WTC11 (cell line): ENCODE measurements around the gene EFCAB13. TPM values are rescaled to one million over a fixed set of nuclear protein-coding genes. Genes with fewer than 3 reads are reported as not detected.

Experiments
- CDX4 ChIP-seq: fragments of 250-450 bp; sonication (Bioruptor Pico); IDR thresholded peaks from 2 replicates; pipeline ENCODE4 v1.9.0; 2021; ENCODE audit warnings: moderate library complexity, mild to moderate bottlenecking, inconsistent platforms, borderline replicate concordance
- CTCF ChIP-seq: fragments of 200-600 bp; IDR thresholded peaks from 2 replicates; pipeline ENCODE4 v1.8.0; 2022; ENCODE audit warnings: antibody characterized with exemption
- ELF4 ChIP-seq: sonication (generic); formaldehyde crosslinking; IDR thresholded peaks from 2 replicates; pipeline ENCODE4 v1.8.1; 2022; ENCODE audit warnings: low read depth, mild to moderate bottlenecking, moderate library complexity, missing genetic modification reagents
- EMX1 ChIP-seq: fragments of 250-450 bp; sonication (Bioruptor Pico); IDR thresholded peaks from 2 replicates; pipeline ENCODE4 v1.8.0; 2021; ENCODE audit warnings: mild to moderate bottlenecking
- FOXK1 ChIP-seq: sonication (generic); formaldehyde crosslinking; IDR thresholded peaks from 2 replicates; pipeline ENCODE4 v1.8.0; 2022; ENCODE audit warnings: mild to moderate bottlenecking, moderate library complexity, missing genetic modification reagents
- GABPB1 ChIP-seq: sonication (generic); formaldehyde crosslinking; IDR thresholded peaks from 2 replicates; pipeline ENCODE4 v1.8.1; 2023; ENCODE audit warnings: mild to moderate bottlenecking, missing genetic modification reagents
- GTF2I ChIP-seq: fragments of 250-450 bp; sonication (Bioruptor Pico); conservative IDR thresholded peaks from 2 replicates; pipeline ENCODE4 v1.4.0; 2021; ENCODE audit warnings: mild to moderate bottlenecking
- HMGA2 ChIP-seq: fragments of 250-450 bp; sonication (Bioruptor Pico); IDR thresholded peaks from 2 replicates; pipeline ENCODE4 v1.4.0; 2021; ENCODE audit warnings: mild to moderate bottlenecking, moderate library complexity
- JAZF1 ChIP-seq: fragments of 250-450 bp; sonication (Bioruptor Pico); IDR thresholded peaks from 2 replicates; pipeline ENCODE4 v1.9.0; 2021; ENCODE audit warnings: moderate library complexity, mild to moderate bottlenecking, inconsistent platforms
- MXD4 ChIP-seq: fragments of 250-450 bp; sonication (Bioruptor Pico); IDR thresholded peaks from 2 replicates; pipeline ENCODE4 v1.8.0; 2021; ENCODE audit warnings: mild to moderate bottlenecking, moderate library complexity, borderline replicate concordance
- NFYB ChIP-seq: sonication (generic); formaldehyde crosslinking; conservative IDR thresholded peaks from 2 replicates; pipeline ENCODE4 v1.8.0; 2022; ENCODE audit warnings: low read depth, missing genetic modification reagents
- NR2C2 ChIP-seq: sonication (generic); formaldehyde crosslinking; IDR thresholded peaks from 2 replicates; pipeline ENCODE4 v1.8.0; 2022; ENCODE audit warnings: mild to moderate bottlenecking, missing genetic modification reagents
- NR3C1 ChIP-seq: sonication (generic); formaldehyde crosslinking; conservative IDR thresholded peaks from 2 replicates; pipeline ENCODE4 v1.8.1; 2023; ENCODE audit warnings: low read depth, mild to moderate bottlenecking, missing genetic modification reagents
- TCF7 ChIP-seq: sonication (generic); formaldehyde crosslinking; IDR thresholded peaks from 2 replicates; pipeline ENCODE4 v1.8.0; 2022; ENCODE audit warnings: mild to moderate bottlenecking, low read depth, missing genetic modification reagents, moderate library complexity
- TEAD1 ChIP-seq: sonication (generic); formaldehyde crosslinking; IDR thresholded peaks from 2 replicates; pipeline ENCODE4 v1.8.0; 2022; ENCODE audit warnings: mild to moderate bottlenecking, missing genetic modification reagents
- TEAD4 ChIP-seq: sonication (generic); formaldehyde crosslinking; IDR thresholded peaks from 2 replicates; pipeline ENCODE4 v1.8.0; 2022; ENCODE audit warnings: mild to moderate bottlenecking, missing genetic modification reagents
- USF1 ChIP-seq: sonication (generic); formaldehyde crosslinking; IDR thresholded peaks from 2 replicates; pipeline ENCODE4 v1.8.0; 2022; ENCODE audit warnings: mild to moderate bottlenecking, missing genetic modification reagents
- ZNF121 ChIP-seq: sonication (generic); formaldehyde crosslinking; IDR thresholded peaks from 2 replicates; pipeline ENCODE4 v1.8.0; 2023; ENCODE audit warnings: missing genetic modification reagents
- ZNF232 ChIP-seq: sonication (generic); formaldehyde crosslinking; IDR thresholded peaks from 2 replicates; pipeline ENCODE4 v1.8.0; 2022; ENCODE audit warnings: mild to moderate bottlenecking, missing genetic modification reagents
- ZNF263 ChIP-seq: sonication (generic); formaldehyde crosslinking; IDR thresholded peaks from 2 replicates; pipeline ENCODE4 v1.8.1; 2022; ENCODE audit warnings: low read depth, mild to moderate bottlenecking, moderate library complexity, missing genetic modification reagents
- total RNA-seq: library from RNA; stranded (reverse); gene quantifications from 3 replicates; pipeline ENCODE4 v1.2.3, GENCODE V29; 2021
- TF ChIP-seq, protein P1 (sequence below): sonication (generic); formaldehyde crosslinking; IDR thresholded peaks from 2 replicates; pipeline ENCODE4 v1.8.1; 2023; ENCODE audit warnings: mild to moderate bottlenecking, missing genetic modification reagents, moderate library complexity
- TF ChIP-seq, protein P2 (sequence below): fragments of 250-450 bp; sonication (Bioruptor Pico); IDR thresholded peaks from 2 replicates; pipeline ENCODE4 v1.9.0; 2021; ENCODE audit warnings: mild to moderate bottlenecking, borderline replicate concordance
- TF ChIP-seq, protein P3 (sequence below): fragments of 250-450 bp; sonication (Bioruptor Pico); IDR thresholded peaks from 2 replicates; pipeline ENCODE4 v1.9.0; 2021; ENCODE audit warnings: mild to moderate bottlenecking
- TF ChIP-seq, protein P4 (sequence below): fragments of 250-450 bp; sonication (Bioruptor Pico); IDR thresholded peaks from 2 replicates; pipeline ENCODE4 v1.9.0; 2021; ENCODE audit warnings: mild to moderate bottlenecking
- TF ChIP-seq, protein P5 (sequence below): sonication (generic); formaldehyde crosslinking; IDR thresholded peaks from 2 replicates; pipeline ENCODE4 v1.8.1; 2022; ENCODE audit warnings: missing genetic modification reagents, borderline replicate concordance

The EFCAB13 gene
- total RNA-seq, 1 experiment from 2014 or later: 3.5 TPM

DNA sequence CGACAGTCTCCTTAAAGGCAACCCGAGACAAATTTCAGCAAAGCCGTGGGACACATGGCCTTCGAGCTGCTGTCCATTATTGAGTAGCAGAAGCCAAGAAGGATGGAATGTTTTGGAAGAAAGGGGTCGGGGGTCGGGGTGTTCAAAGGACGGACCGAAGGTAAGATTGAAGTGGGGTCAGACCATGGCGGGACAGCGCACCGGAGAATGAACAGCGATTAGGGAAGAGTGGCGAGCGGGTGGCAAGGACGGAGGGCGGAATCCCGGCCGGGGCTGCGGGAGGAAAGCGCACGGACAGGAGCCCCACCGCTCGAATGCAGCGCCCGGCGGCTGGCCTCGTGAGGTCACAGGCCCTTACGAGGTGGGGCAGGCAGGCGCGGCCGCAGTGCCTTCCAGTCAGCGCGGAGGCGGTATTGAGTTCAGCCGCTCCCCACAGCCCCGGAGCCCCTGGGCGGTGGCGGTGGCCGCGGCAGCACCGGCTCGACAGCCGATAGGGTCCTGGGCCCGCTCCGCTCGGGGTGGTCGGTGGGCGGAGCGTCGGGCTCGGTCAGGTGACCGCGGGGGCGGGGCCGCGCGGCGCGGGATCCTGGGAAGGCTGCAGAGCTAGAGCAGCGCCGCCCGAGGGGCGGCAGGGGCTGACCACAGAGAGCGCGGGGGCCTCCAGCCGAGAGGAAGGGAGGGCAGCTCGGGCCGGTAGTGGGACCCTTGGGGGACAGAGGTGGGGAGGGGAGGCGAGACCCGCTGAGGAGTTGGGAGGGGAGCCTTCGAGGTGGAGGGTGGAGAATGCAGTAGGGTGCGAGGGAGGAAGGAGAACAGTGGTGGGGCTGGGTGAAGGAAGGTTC lies at the start of gene EFCAB13 (continued):
- TF ChIP-seq, protein P1, sequence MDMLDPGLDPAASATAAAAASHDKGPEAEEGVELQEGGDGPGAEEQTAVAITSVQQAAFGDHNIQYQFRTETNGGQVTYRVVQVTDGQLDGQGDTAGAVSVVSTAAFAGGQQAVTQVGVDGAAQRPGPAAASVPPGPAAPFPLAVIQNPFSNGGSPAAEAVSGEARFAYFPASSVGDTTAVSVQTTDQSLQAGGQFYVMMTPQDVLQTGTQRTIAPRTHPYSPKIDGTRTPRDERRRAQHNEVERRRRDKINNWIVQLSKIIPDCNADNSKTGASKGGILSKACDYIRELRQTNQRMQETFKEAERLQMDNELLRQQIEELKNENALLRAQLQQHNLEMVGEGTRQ (CRISPR knock-in tag): peak; percentile 97
- TF ChIP-seq TEAD4 (CRISPR knock-in tag): peak; percentile 71; the same call in 1 of the 2 replicates
- TF ChIP-seq JAZF1 (CRISPR knock-in tag): no peak
- peak; percentile 98 for TF ChIP-seq TEAD1 (CRISPR knock-in tag)
- no peak for TF ChIP-seq EMX1 (CRISPR knock-in tag)
- TF ChIP-seq USF1 (CRISPR knock-in tag): peak; percentile 93
- TF ChIP-seq NR3C1: 0 out of 2 replicates have a peak, but pooled peaks have one; percentile 64
- no peak for TF ChIP-seq CDX4 (CRISPR knock-in tag)
- peak; percentile 90 for TF ChIP-seq FOXK1 (CRISPR knock-in tag)
- peak; percentile 85 for TF ChIP-seq TCF7 (CRISPR knock-in tag)
- peak; percentile 91 for TF ChIP-seq ZNF232 (CRISPR knock-in tag)
- no peak for TF ChIP-seq CTCF
- TF ChIP-seq, protein P2, sequence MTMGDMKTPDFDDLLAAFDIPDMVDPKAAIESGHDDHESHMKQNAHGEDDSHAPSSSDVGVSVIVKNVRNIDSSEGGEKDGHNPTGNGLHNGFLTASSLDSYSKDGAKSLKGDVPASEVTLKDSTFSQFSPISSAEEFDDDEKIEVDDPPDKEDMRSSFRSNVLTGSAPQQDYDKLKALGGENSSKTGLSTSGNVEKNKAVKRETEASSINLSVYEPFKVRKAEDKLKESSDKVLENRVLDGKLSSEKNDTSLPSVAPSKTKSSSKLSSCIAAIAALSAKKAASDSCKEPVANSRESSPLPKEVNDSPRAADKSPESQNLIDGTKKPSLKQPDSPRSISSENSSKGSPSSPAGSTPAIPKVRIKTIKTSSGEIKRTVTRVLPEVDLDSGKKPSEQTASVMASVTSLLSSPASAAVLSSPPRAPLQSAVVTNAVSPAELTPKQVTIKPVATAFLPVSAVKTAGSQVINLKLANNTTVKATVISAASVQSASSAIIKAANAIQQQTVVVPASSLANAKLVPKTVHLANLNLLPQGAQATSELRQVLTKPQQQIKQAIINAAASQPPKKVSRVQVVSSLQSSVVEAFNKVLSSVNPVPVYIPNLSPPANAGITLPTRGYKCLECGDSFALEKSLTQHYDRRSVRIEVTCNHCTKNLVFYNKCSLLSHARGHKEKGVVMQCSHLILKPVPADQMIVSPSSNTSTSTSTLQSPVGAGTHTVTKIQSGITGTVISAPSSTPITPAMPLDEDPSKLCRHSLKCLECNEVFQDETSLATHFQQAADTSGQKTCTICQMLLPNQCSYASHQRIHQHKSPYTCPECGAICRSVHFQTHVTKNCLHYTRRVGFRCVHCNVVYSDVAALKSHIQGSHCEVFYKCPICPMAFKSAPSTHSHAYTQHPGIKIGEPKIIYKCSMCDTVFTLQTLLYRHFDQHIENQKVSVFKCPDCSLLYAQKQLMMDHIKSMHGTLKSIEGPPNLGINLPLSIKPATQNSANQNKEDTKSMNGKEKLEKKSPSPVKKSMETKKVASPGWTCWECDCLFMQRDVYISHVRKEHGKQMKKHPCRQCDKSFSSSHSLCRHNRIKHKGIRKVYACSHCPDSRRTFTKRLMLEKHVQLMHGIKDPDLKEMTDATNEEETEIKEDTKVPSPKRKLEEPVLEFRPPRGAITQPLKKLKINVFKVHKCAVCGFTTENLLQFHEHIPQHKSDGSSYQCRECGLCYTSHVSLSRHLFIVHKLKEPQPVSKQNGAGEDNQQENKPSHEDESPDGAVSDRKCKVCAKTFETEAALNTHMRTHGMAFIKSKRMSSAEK: no peak
- no peak for TF ChIP-seq HMGA2
- TF ChIP-seq NFYB (CRISPR knock-in tag): peak; percentile 60
- peak; percentile 63; the same call in 1 of the 2 replicates for TF ChIP-seq NR2C2 (CRISPR knock-in tag)
- no peak for TF ChIP-seq MXD4 (CRISPR knock-in tag)
- 0 out of 2 replicates have a peak, but pooled peaks have one; percentile 24 for TF ChIP-seq ZNF263 (CRISPR knock-in tag)
- peak; percentile 62; the same call in 1 of the 2 replicates for TF ChIP-seq ZNF121
- TF ChIP-seq GTF2I (CRISPR knock-in tag): no peak
- TF ChIP-seq, protein P3, sequence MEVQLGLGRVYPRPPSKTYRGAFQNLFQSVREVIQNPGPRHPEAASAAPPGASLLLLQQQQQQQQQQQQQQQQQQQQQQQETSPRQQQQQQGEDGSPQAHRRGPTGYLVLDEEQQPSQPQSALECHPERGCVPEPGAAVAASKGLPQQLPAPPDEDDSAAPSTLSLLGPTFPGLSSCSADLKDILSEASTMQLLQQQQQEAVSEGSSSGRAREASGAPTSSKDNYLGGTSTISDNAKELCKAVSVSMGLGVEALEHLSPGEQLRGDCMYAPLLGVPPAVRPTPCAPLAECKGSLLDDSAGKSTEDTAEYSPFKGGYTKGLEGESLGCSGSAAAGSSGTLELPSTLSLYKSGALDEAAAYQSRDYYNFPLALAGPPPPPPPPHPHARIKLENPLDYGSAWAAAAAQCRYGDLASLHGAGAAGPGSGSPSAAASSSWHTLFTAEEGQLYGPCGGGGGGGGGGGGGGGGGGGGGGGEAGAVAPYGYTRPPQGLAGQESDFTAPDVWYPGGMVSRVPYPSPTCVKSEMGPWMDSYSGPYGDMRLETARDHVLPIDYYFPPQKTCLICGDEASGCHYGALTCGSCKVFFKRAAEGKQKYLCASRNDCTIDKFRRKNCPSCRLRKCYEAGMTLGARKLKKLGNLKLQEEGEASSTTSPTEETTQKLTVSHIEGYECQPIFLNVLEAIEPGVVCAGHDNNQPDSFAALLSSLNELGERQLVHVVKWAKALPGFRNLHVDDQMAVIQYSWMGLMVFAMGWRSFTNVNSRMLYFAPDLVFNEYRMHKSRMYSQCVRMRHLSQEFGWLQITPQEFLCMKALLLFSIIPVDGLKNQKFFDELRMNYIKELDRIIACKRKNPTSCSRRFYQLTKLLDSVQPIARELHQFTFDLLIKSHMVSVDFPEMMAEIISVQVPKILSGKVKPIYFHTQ (CRISPR knock-in tag): no peak
- TF ChIP-seq, protein P4, sequence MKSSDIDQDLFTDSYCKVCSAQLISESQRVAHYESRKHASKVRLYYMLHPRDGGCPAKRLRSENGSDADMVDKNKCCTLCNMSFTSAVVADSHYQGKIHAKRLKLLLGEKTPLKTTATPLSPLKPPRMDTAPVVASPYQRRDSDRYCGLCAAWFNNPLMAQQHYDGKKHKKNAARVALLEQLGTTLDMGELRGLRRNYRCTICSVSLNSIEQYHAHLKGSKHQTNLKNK (CRISPR knock-in tag): no peak
- TF ChIP-seq GABPB1 (CRISPR knock-in tag): peak; percentile 80
- TF ChIP-seq ELF4: peak; percentile 93
- TF ChIP-seq, protein P5, sequence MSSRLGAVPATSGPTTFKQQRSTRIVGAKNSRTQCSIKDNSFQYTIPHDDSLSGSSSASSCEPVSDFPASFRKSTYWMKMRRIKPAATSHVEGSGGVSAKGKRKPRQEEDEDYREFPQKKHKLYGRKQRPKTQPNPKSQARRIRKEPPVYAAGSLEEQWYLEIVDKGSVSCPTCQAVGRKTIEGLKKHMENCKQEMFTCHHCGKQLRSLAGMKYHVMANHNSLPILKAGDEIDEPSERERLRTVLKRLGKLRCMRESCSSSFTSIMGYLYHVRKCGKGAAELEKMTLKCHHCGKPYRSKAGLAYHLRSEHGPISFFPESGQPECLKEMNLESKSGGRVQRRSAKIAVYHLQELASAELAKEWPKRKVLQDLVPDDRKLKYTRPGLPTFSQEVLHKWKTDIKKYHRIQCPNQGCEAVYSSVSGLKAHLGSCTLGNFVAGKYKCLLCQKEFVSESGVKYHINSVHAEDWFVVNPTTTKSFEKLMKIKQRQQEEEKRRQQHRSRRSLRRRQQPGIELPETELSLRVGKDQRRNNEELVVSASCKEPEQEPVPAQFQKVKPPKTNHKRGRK: 0 out of 2 replicates have a peak, but pooled peaks have one; percentile 24
